ENCODE results near the gene HSPG2.

HSPG2 gene

GRCh38 chr1:21860971-21861370 lies 76.1 kb downstream of the HSPG2 start:
- H3K36me3 Mint-ChIP-seq (ENCODE audit: low read depth), result peaks cover 96% of the 10 kb centered on the region
- H3K27me3 Mint-ChIP-seq, result no peaks in the 10 kb centered on the region
- intact Hi-C loops (cut with micrococcal nuclease), result loop anchor here (10.0 kb wide), 1 partner anchor 104 kb away; no protein-coding TSS in a partner anchor
- no peaks in the 10 kb centered on the region for H3K9me3 Mint-ChIP-seq
- H3K4me1 Mint-ChIP-seq (ENCODE audit: low read depth), result peaks cover 30% of the 10 kb centered on the region
- no peak overlapping the region for H3K27ac Mint-ChIP-seq
- no peak overlapping the region for H3K4me3 Mint-ChIP-seq

GRCh38 chr1:21859669-21860179 lies 77.4 kb downstream of the HSPG2 start:
- Mint-ChIP-seq H3K4me1 (ENCODE audit: low read depth) (peaks cover 27% of the 10 kb centered on the region), H3K27me3 (no peaks in the 10 kb centered on the region), H3K4me3 (no peak overlapping the region), H3K27ac (no peak overlapping the region), H3K36me3 (ENCODE audit: low read depth) (peaks cover 98% of the 10 kb centered on the region), H3K9me3 (no peaks in the 10 kb centered on the region)
- intact Hi-C loops (cut with micrococcal nuclease), result loop anchor here (10.0 kb wide), 1 partner anchor 105 kb away; no protein-coding TSS in a partner anchor

- peaks cover 99% of the 10 kb centered on the region for H3K36me3 Mint-ChIP-seq (ENCODE audit: low read depth)
- intact Hi-C loops (cut with micrococcal nuclease), result no loop called here
- H3K27ac Mint-ChIP-seq, result no peak overlapping the region
- no peaks in the 10 kb centered on the region for H3K9me3 Mint-ChIP-seq
- no peak overlapping the region for H3K4me3 Mint-ChIP-seq
- peaks cover 31% of the 10 kb centered on the region for H3K4me1 Mint-ChIP-seq (ENCODE audit: low read depth)
- H3K27me3 Mint-ChIP-seq, result no peaks in the 10 kb centered on the region
These were observed 79.1 kb downstream of the HSPG2 start for GRCh38 chr1:21857840-21858670.

- no peaks in the 10 kb centered on the region for H3K27me3 Mint-ChIP-seq
- peaks cover 36% of the 10 kb centered on the region for H3K4me1 Mint-ChIP-seq (ENCODE audit: low read depth)
- H3K27ac Mint-ChIP-seq, result no peak overlapping the region
- no peak overlapping the region for H3K4me3 Mint-ChIP-seq
- peaks cover 98% of the 10 kb centered on the region for H3K36me3 Mint-ChIP-seq (ENCODE audit: low read depth)
- intact Hi-C loops (cut with micrococcal nuclease), result no loop called here
- no peaks in the 10 kb centered on the region for H3K9me3 Mint-ChIP-seq
These were observed 79.8 kb downstream of the HSPG2 start for GRCh38 chr1:21857142-21857839.

GRCh38 chr1:21855257-21856096 lies 81.6 kb downstream of the HSPG2 start:
- Mint-ChIP-seq H3K4me1 (ENCODE audit: low read depth) (peaks cover 39% of the 10 kb centered on the region), H3K27ac (no peak overlapping the region), H3K4me3 (no peak overlapping the region), H3K27me3 (no peaks in the 10 kb centered on the region), H3K9me3 (no peaks in the 10 kb centered on the region), H3K36me3 (ENCODE audit: low read depth) (peaks cover 94% of the 10 kb centered on the region)
- intact Hi-C loops (cut with micrococcal nuclease), result no loop called here

GRCh38 chr1:21854751-21855131 lies 82.4 kb downstream of the HSPG2 start:
- Mint-ChIP-seq H3K36me3 (ENCODE audit: low read depth) (peaks cover 94% of the 10 kb centered on the region), H3K4me1 (ENCODE audit: low read depth) (peaks cover 39% of the 10 kb centered on the region), H3K9me3 (no peaks in the 10 kb centered on the region), H3K4me3 (no peak overlapping the region), H3K27me3 (no peaks in the 10 kb centered on the region), H3K27ac (no peak overlapping the region)
- intact Hi-C loops (cut with micrococcal nuclease), result no loop called here

- H3K36me3 Mint-ChIP-seq (ENCODE audit: low read depth), result peaks cover 94% of the 10 kb centered on the region
- intact Hi-C loops (cut with micrococcal nuclease), result no loop called here
- H3K4me3 Mint-ChIP-seq, result no peak overlapping the region
- no peaks in the 10 kb centered on the region for H3K27me3 Mint-ChIP-seq
- H3K9me3 Mint-ChIP-seq, result no peaks in the 10 kb centered on the region
- H3K4me1 Mint-ChIP-seq (ENCODE audit: low read depth), result peaks cover 39% of the 10 kb centered on the region
- no peak overlapping the region for H3K27ac Mint-ChIP-seq
These were observed 82.9 kb downstream of the HSPG2 start for GRCh38 chr1:21854090-21854750.

GRCh38 chr1:21853131-21853427 lies 84.0 kb downstream of the HSPG2 start:
- Mint-ChIP-seq H3K4me3 (no peak overlapping the region), H3K36me3 (ENCODE audit: low read depth) (peaks cover 94% of the 10 kb centered on the region), H3K9me3 (no peaks in the 10 kb centered on the region), H3K4me1 (ENCODE audit: low read depth) (peaks cover 35% of the 10 kb centered on the region), H3K27me3 (no peaks in the 10 kb centered on the region), H3K27ac (no peak overlapping the region)
- intact Hi-C loops (cut with micrococcal nuclease), result no loop called here

- Mint-ChIP-seq H3K27me3 (no peaks in the 10 kb centered on the region), H3K9me3 (no peaks in the 10 kb centered on the region), H3K27ac (no peak overlapping the region), H3K36me3 (ENCODE audit: low read depth) (peaks cover 94% of the 10 kb centered on the region), H3K4me3 (no peak overlapping the region), H3K4me1 (ENCODE audit: low read depth) (peaks cover 30% of the 10 kb centered on the region)
- intact Hi-C loops (cut with micrococcal nuclease), result no loop called here
These were observed 84.6 kb downstream of the HSPG2 start for GRCh38 chr1:21852282-21853130.

- Mint-ChIP-seq H3K27me3 (no peaks in the 10 kb centered on the region), H3K27ac (no peak overlapping the region), H3K36me3 (ENCODE audit: low read depth) (peaks cover 93% of the 10 kb centered on the region), H3K4me3 (no peak overlapping the region), H3K4me1 (ENCODE audit: low read depth) (peaks cover 21% of the 10 kb centered on the region), H3K9me3 (no peaks in the 10 kb centered on the region)
- intact Hi-C loops (cut with micrococcal nuclease), result no loop called here
These were observed 85.5 kb downstream of the HSPG2 start for GRCh38 chr1:21851430-21852250.

- Mint-ChIP-seq H3K4me1 (ENCODE audit: low read depth) (peaks cover 12% of the 10 kb centered on the region), H3K4me3 (no peak overlapping the region), H3K27me3 (no peaks in the 10 kb centered on the region), H3K27ac (no peak overlapping the region), H3K36me3 (ENCODE audit: low read depth) (peaks cover 92% of the 10 kb centered on the region), H3K9me3 (no peaks in the 10 kb centered on the region)
- intact Hi-C loops (cut with micrococcal nuclease), result no loop called here
These were observed 87.1 kb downstream of the HSPG2 start for GRCh38 chr1:21849909-21850576.
